IPS-NIHi7 (cell line): ENCODE data around the gene ADD2.

Experiments used
- DNase-seq: peaks from one replicate; pipeline ENCODE4 v3.0.0; 2012; ENCODE audit warnings: mixed read lengths; ENCODE audit errors: extremely low spot score

ADD2 gene

DNA sequence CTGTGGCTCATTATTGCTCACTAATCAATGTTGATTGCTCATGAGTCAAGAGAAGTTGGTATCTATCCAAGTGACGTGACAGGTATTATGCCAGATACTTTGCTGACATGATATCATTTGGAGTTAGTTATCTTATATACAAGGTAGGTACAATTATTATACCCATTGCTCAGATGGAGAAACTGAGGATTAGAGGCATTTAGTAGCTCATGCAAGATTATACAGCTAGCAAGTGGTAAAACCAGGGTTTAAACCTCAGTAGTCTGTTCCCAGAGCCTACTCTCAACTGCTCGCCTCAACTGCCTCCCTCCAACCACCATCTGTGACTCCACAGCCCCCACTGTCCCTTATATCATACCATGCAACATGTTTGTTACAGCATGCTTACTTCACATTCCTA is 16.3 kb upstream of the ADD2 start:
- DNase-seq = no peak

- DNase-seq = no peak
Measured at GRCh38 chr2:70779911-70780545, 12.0 kb upstream of the ADD2 start.

DNA sequence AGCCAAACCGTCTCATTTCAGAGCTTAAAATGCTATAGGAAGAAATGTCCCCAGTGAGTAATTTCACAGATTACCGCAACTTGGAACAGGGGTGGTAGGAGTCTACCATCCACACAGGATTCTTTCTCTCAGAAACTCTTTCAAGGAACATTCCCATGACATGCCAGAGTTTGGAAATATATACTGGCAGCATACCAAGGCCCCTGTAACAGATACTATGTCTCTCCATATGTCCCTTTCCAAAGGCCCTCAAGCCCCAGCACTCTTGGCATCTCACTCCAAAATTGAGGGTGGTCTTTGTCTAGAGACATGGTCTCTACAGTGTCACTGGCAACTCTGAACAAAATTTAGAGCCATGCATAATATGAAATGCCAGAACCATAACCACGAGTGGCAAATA is 11.5 kb upstream of the ADD2 start:
- DNase-seq = no peak

GRCh38 chr2:70778676-70779075 is 10.7 kb upstream of the ADD2 start:
- DNase-seq = no peak

GRCh38 chr2:70777450-70777849 is 9.4 kb upstream of the ADD2 start:
- DNase-seq = no peak

DNA sequence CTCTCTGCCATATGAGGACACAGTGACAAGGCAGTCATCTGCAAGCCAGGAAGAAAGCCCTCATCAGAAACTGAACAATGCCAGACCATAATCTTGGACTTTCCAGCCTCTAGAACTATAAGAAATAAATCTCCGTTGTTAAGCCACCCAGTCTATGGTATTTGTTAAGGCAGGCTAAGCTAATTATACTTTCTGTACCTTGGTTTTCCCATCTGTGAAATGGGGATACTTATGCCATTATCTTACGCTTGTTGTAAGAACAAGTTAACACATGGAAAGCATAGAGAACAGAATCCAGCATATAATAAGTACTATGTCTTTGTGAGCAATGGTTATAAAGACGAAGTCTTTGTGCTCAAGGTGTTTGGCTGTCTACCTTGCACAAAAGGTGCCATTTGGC is 8.3 kb upstream of the ADD2 start:
- DNase-seq = no peak

- DNase-seq = no peak
Measured at GRCh38 chr2:70775141-70775540, 7.1 kb upstream of the ADD2 start.

- DNase-seq = no peak
Measured at GRCh38 chr2:70772486-70773155, 4.6 kb upstream of the ADD2 start.

DNA sequence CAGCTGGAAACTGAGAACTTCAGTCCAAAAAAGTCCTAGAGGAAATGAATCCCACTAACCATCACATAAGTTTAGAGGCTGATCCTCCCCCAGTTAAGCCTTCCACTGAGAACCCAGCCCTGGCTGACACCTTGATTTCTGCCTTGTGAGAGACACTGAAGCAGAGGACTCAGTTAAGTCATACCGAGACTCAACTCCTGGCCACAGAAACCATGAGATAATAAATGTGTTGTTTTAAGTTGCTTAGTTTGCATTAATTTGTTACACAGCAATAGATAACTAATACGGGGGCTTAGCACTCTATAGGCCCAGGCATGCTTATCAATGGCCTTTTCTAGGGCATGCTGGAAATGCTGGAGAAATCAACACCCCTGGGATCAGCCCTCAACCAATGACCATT is 3.4 kb upstream of the ADD2 start:
- DNase-seq = no peak

DNA sequence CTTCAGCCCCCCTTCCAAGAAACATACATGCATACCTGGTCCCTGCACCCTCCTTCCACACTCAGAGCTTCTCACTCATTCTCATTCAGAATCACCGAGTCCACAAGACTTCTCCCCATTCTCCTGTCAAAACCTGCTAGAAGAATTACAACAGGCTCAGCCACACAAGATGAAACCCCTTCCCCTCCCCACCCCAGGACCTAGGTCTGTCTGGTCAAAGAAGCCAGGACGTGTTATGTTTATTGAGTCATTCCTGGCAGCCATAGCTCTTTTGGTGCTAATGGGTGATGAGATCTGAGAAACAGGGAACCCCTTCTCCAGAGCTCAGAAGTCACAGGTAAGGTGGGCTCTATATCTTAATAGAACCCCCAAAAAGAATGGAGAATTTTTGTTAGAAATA is 1.4 kb upstream of the ADD2 start:
- no peak for DNase-seq

GRCh38 chr2:70768590-70769085 is 638 bp upstream of the ADD2 start:
- DNase-seq = no peak

DNA sequence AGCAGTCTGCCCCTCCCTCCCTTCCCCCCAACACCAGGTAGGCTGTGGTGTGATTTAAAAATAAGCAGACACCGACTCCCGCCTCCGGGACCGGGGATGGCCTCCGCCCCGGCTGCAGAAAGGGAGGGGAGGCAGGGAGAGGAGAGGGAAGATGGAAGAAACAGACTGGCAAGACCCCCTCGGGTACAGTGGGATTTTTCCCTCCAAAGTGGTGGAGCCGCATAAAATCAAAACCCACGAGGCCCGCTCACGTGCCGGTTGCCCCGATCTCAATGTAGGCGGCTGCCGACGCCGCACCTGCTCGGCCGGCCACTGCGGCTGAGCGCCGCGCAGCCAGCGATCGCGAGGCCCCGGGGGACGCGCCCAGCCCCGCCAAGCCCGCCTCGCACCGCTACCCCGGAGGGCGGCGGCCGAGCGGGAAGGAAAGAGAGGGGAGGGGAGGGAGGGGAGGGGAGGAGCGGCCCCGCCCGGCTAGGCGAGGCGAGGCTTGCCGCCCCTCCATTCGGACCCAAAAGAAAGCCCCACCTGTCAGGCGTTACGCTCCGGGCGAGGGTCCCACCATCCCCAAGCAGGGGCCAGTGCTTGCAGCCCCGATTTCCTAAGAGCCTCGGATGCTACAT is 811 bp downstream of the ADD2 start:
- peak; percentile 78 for DNase-seq

DNA sequence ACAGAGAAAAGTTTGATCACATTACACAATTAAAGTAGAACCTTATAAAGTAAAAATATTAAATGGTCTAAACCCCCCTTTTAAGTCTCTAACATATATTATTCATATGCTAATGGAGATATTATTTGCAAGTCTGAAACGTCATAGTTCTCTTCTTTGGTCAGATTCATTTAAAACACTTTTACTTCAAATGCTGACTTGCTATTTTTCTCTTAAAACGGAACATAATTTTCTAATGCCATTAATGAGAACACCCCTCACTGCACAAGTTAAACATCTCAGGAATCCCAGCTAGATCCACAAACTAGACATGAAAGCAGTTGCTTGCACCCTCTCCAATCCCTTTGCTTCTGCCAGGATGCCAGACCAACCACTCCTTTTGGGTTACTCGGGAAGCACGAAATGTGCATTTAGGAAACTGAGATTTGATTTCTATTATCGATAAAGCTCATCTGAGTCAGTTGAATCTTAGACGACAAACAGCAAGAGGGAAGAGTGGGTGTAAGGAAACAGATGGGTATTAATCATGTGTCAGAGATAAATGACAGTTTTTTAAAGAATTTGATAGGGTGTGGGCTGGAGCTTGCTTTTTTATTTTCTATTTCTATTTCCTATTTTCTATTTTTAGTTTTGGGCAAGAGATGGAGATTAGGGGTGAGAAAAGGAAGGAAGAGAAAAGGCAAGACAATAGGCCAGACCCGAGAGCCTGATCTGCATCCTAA is 1.5 kb downstream of the ADD2 start:
- no peak for DNase-seq

GRCh38 chr2:70765507-70765906 is 2.5 kb downstream of the ADD2 start:
- DNase-seq = no peak

GRCh38 chr2:70759446-70759845 is 8.6 kb downstream of the ADD2 start:
- no peak for DNase-seq

- DNase-seq = no peak
Measured at GRCh38 chr2:70757966-70758365, 10.0 kb downstream of the ADD2 start.

DNA sequence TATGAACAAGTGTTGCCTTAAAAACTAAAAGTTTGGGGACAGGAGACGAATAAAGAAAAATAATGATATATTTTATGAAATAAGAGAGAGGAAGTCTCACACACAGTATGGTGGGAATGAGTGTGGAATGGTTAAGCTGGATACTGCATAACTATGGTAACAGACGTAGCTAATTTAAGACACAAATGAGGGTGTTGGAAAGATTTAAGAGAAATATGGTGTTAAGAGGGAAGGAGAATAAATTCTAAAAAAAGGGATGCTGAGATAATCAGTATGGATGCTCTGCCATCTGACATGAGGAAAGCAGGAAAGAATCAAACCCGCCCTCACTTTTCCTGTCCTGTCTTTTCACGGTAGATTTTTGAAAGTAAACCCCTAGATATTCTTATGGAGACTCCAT is 10.6 kb downstream of the ADD2 start:
- DNase-seq = no peak

GRCh38 chr2:70756128-70756527 is 11.9 kb downstream of the ADD2 start:
- no peak for DNase-seq

- no peak for DNase-seq
Measured at GRCh38 chr2:70753902-70754301, 14.1 kb downstream of the ADD2 start.

DNA sequence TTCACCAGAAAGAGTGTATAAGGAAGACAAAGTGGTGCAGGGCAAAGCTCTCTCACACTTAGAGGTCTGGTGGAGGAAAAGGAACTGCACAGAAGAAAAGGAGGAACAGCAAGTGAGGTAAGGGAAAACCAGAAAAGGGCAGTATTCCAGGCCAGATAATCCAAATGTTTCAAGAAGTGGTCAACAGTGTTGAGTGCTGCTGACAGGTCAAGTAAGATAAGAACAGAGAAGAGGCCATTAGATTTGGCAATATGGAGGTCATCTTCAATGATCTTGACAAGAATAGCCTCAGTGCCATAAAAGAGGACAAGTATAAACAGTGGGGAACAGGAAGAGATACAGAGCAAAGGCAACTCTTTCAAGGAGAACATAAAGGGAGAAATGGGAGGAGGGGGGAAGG is 15.0 kb downstream of the ADD2 start:
- DNase-seq = no peak

- no peak for DNase-seq
Measured at GRCh38 chr2:70752396-70752795, 15.6 kb downstream of the ADD2 start.

GRCh38 chr2:70751881-70752280 is 16.1 kb downstream of the ADD2 start:
- no peak for DNase-seq

DNA sequence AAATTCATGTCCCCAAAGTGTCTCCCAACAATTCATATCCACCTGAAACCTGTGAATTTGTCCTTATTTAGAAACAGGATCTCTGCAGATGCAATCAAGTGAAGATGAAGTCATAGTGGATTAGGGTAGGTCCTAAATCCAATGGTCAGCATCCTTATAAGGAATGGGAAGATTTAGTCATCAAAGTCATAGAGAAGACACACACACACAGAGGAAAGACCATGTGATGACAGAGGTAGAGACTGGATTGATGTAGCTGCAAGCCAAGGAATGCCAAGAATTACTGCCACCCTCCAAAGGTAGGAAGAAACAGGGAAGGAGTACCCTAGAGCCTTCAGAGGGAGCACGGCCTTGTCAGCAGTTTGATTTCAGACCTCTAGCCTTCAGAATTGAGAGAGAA is 17.7 kb downstream of the ADD2 start:
- no peak for DNase-seq
